ENCODE data around the gene ARCN1. TPM values are rescaled to one million over a fixed set of nuclear protein-coding genes. Genes with fewer than 3 reads are reported as not detected.

ARCN1 gene
- total RNA-seq, 1 experiment from 2014 or later, result 88.3 TPM

DNA sequence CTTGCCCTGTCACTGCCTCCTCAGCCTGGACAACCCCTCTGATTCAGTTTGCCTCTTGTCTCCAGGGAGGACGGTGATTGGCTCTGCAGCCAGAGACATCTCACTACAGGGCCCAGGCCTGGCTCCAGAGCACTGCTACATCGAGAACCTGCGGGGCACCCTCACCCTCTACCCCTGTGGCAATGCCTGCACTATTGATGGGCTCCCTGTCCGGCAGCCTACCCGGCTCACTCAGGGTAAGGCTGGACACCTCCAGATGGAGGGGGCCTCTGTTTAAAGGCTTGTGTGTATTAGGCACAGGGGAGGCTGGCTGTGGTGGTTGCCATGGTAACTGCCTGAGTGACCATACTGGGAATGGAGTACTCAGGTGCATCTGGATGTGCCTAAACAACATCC is 43.8 kb downstream of the ARCN1 start:
- in situ Hi-C loops (cut with HindIII; ENCODE audit: low sequenced_read_pairs), result no loop called here
- no peak for DNase-seq (ENCODE audit: low spot score)

DNA sequence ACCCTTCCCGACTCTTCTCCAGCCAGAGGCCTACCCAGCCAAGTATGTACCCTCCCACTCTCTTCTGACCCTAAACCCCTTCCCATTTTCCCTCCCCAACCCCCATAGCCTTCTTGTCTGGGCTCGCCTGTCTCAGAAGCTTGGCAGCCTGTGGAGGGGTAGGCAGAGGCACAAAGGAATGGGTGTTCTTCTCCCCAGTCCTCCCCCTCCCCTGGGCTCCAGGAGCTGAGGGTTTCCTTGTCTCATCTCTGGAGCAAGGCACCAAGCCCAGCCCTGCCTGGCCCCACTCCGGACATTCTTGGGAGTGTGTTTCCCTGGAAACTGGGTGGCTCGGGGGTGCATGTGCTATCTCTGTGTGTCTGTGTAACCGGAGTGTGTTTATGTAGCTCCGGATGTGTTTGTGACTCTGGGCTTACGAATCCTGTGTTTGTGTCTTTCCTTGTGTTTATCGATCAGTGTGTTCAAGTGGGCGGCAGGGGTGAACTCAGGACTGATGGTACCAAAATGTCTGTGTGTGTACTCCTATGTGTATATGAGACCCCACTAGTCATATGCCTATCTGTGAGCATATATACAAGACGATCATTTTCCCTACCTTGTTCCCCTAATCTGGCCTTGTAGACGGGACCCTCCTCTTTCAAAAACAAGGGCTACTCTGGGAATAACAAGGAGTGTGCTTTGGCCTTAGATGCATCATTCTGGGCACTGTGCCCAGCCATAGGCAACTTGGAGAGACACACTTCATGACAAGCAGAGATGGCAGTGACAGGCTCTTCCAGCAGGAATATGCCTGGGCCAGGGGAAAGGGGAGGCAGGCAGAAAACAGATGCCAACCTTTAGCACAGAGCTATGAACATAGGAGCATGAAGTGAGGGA is 46.1 kb downstream of the ARCN1 start:
- no peak for DNase-seq (ENCODE audit: low spot score)
- in situ Hi-C loops (cut with HindIII; ENCODE audit: low sequenced_read_pairs), result no loop called here

- in situ Hi-C loops (cut with HindIII; ENCODE audit: low sequenced_read_pairs), result no loop called here
- DNase-seq (ENCODE audit: low spot score), result no peak
Observed at GRCh38 chr11:118618991-118619375, 46.8 kb downstream of the ARCN1 start.

DNA sequence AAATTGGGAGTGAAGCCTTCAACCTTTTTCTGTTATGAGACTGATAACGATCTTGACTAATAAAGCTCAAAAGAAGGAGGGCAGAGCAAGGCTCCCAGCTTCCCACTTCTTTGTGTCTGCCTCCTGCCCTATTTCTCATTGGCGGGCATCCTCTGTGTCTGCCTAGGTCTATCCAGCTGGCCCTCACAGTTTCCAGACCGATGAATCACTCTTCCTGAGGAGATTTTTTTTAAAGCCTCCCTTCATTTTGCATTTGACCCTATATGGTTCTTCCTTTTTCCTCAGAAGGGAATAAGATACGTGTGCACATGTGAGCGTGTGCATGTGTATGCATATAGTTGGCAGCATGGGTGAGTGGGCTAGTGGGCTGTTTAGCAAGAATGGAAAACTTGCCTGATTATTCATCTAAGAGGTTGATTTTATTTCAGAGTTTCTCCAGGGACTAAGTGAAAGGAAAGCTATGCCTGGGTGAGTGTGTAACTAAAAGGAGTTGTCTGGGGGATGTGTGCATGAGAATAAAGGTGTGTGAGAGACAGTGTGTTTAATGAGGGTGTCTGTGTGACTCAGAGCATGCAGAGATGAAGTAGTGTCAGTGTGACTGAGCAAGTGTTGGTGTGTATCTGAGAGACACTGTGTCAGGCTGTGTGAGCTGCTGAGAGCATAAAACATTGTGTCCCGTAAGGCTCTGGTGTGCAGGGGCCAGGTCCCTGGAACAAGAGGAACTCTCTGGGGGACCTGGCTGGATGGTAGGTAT is 47.4 kb downstream of the ARCN1 start:
- DNase-seq (ENCODE audit: low spot score), result peak; percentile 87
- in situ Hi-C loops (cut with HindIII; ENCODE audit: low sequenced_read_pairs), result no loop called here

- in situ Hi-C loops (cut with HindIII; ENCODE audit: low sequenced_read_pairs), result no loop called here
- no peak for DNase-seq (ENCODE audit: low spot score)
Observed at GRCh38 chr11:118620529-118621070, 48.4 kb downstream of the ARCN1 start.

GRCh38 chr11:118621071-118621783 is 49.0 kb downstream of the ARCN1 start:
- DNase-seq (ENCODE audit: low spot score), result peak; percentile 93
- in situ Hi-C loops (cut with HindIII; ENCODE audit: low sequenced_read_pairs), result no loop called here

GRCh38 chr11:118621784-118622375 is 49.7 kb downstream of the ARCN1 start:
- in situ Hi-C loops (cut with HindIII; ENCODE audit: low sequenced_read_pairs), result no loop called here
- DNase-seq (ENCODE audit: low spot score), result no peak

GRCh38 chr11:118622376-118623268 is 50.4 kb downstream of the ARCN1 start:
- in situ Hi-C loops (cut with HindIII; ENCODE audit: low sequenced_read_pairs), result no loop called here
- DNase-seq (ENCODE audit: low spot score), result peak; percentile 87

GRCh38 chr11:118623269-118623655 is 51.1 kb downstream of the ARCN1 start:
- in situ Hi-C loops (cut with HindIII; ENCODE audit: low sequenced_read_pairs), result no loop called here
- no peak for DNase-seq (ENCODE audit: low spot score)

DNA sequence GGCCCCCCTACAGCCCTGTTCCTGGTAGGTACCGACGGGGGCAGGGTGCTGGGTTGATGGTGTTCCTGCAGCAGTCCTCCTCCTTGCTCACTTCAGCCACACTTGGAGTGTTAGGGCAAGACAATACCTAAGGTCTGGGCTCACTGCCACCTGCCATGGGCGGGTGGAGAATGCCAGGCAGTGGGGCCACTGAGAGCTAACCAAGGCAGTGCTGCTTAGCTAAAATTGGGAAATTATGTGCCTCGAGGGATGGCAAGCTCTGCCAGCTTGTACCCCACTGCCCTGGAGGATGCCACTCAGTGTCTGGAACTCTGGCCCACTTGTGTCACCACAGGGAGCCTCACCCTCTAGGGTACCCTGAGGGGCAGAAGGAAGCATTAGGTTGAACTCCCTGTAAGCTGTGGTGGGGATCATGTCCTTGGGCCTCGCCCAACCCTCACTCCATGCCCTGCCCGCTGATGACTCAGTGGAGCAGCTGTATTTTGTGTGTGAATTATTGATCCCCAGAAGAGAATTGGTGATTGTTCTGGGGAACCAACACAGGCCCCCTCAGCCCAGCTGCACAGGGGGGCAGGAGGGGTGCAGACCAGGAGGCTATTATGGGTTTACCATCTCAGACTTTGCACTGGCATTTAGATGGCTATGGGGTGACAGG is 53.0 kb downstream of the ARCN1 start:
- peak; percentile 64 for DNase-seq (ENCODE audit: low spot score)
- in situ Hi-C loops (cut with HindIII; ENCODE audit: low sequenced_read_pairs), result no loop called here

- no peak for DNase-seq (ENCODE audit: low spot score)
- in situ Hi-C loops (cut with HindIII; ENCODE audit: low sequenced_read_pairs), result no loop called here
Observed at GRCh38 chr11:118625976-118626375, 53.8 kb downstream of the ARCN1 start.

- DNase-seq (ENCODE audit: low spot score), result no peak
- in situ Hi-C loops (cut with HindIII; ENCODE audit: low sequenced_read_pairs), result no loop called here
Observed at GRCh38 chr11:118627566-118627965, 55.4 kb downstream of the ARCN1 start.

- in situ Hi-C loops (cut with HindIII; ENCODE audit: low sequenced_read_pairs), result no loop called here
- no peak for DNase-seq (ENCODE audit: low spot score)
Observed at GRCh38 chr11:118628031-118628430, 55.8 kb downstream of the ARCN1 start.

- peak; percentile 95 for DNase-seq (ENCODE audit: low spot score)
- in situ Hi-C loops (cut with HindIII; ENCODE audit: low sequenced_read_pairs), result no loop called here
Observed at GRCh38 chr11:118628432-118628831, 56.2 kb downstream of the ARCN1 start.

- in situ Hi-C loops (cut with HindIII; ENCODE audit: low sequenced_read_pairs), result no loop called here
- DNase-seq (ENCODE audit: low spot score), result no peak
Observed at GRCh38 chr11:118628861-118629549, 56.8 kb downstream of the ARCN1 start.

DNA sequence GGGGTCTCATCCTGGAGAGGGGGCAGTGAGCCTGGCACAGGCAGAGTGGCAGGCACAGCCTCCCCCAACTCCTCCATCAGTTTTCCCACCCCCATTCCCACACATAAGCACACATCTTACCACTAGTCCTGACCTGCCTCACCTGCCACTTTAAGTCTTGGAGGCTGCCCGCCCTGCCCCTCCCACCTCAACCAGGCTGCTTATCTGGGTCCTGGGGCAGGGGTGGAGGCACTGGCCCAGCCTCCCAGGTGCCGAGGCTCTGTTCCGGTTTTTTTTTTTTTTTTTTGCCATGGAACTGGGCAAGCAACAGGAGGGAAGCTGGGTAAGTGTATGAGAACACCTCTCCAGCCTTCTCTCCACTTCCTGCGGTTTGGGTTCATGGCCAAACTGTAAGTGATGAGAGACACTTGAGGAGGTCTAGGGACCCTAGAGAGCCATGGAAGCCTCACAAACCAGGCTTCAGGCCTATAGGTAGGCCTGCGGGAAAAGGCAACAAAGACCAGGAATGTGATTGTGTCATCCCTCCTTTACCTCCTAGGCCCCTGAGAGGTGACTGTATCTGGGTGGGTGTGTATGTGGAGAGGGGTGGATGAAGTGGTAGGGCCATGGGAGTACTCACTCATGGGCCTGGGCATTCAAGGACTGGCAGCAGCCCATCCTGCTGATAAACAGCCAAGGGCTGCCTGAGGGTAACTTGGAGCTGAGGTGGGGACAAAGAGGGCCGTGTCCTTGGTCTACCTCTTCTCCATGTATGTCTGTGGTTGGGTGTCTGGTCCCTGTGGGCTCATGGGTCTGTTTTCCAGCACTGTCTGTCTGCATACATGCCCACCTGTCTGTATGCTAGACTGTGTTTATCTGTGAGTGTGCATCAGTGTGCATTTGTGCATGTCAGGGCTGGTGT is 57.8 kb downstream of the ARCN1 start:
- in situ Hi-C loops (cut with HindIII; ENCODE audit: low sequenced_read_pairs), result no loop called here
- no peak for DNase-seq (ENCODE audit: low spot score)

All from G401 (cell line).